K562 (cell line): ENCODE measurements around the gene AFAP1. TPM values are rescaled to one million over a fixed set of nuclear protein-coding genes. Genes with fewer than 3 reads are reported as not detected.

Source experiments
- ATF7 ChIP-seq: fragments of 450-650 bp; IDR thresholded peaks from 2 replicates; pipeline ENCODE4 v1.7.1; 2014; ENCODE audit warnings: mild to moderate bottlenecking, moderate library complexity
- CBX8 ChIP-seq: fragments of 200-600 bp; sonication (generic); IDR thresholded peaks from 2 replicates; pipeline ENCODE4 v1.6.1; 2012; ENCODE audit warnings: borderline replicate concordance, mixed run types, low read depth, mild to moderate bottlenecking, moderate library complexity, mixed read lengths, low read length, control low read depth, inconsistent platforms; ENCODE audit not compliant: poor library complexity, severe bottlenecking; ENCODE audit errors: extremely low read depth
- CTCF ChIP-seq, 3 experiments: IDR thresholded peaks in 2 of 3; conservative IDR thresholded peaks in 1 of 3; 2 replicates each; pipeline ENCODE4 v1.5.1; 2011 to 2012; ENCODE audit warnings: low read length in 3 of 3, mild to moderate bottlenecking in 3 of 3, control low read depth in 2 of 3, improper control_type of control experiment in 1 of 3, inconsistent platforms in 1 of 3, low read depth in 1 of 3, mixed read lengths in 1 of 3, moderate library complexity in 1 of 3; ENCODE audit not compliant: insufficient read depth in 2 of 3
- CXXC5 ChIP-seq: fragments of 250-450 bp; sonication (Bioruptor Pico); IDR thresholded peaks from 2 replicates; pipeline ENCODE4 v1.8.0; 2022; ENCODE audit warnings: inconsistent platforms, mild to moderate bottlenecking, moderate library complexity
- MEIS2 ChIP-seq: fragments of 450-650 bp; IDR thresholded peaks from 2 replicates; pipeline ENCODE4 v1.6.1; 2014; ENCODE audit warnings: mild to moderate bottlenecking; ENCODE audit not compliant: partially characterized antibody
- MGA ChIP-seq: fragments of 450-650 bp; IDR thresholded peaks from 2 replicates; pipeline ENCODE4 v1.6.1; 2016; ENCODE audit warnings: mild to moderate bottlenecking, moderate library complexity
- NR4A1 ChIP-seq, 2 experiments: fragments of 250-450 bp in 1 of 2; fragments of 450-650 bp in 1 of 2; sonication (Bioruptor Pico) in 1 of 2; IDR thresholded peaks; 2 replicates each; pipeline versions ENCODE4 v1.4.0 to v1.6.1; 2016 to 2020; ENCODE audit warnings: mild to moderate bottlenecking in 2 of 2, missing compliant biosample characterization in 1 of 2, missing genetic modification characterization in 1 of 2, moderate library complexity in 1 of 2
- RB1 ChIP-seq: fragments of 450-650 bp; IDR thresholded peaks from 2 replicates; pipeline ENCODE4 v1.6.1; 2017; ENCODE audit warnings: low read depth, mild to moderate bottlenecking
- SREBF2 ChIP-seq: sonication (generic); formaldehyde crosslinking; IDR thresholded peaks from 2 replicates; pipeline ENCODE4 v1.4.0; 2020; ENCODE audit warnings: mild to moderate bottlenecking, missing genetic modification reagents
- STAT5A ChIP-seq: IDR thresholded peaks from 2 replicates; pipeline ENCODE4 v1.6.1; 2012; ENCODE audit warnings: low read length, inconsistent platforms, borderline replicate concordance
- TEAD4 ChIP-seq, 2 experiments: sonication (generic) in 1 of 2; formaldehyde crosslinking in 1 of 2; IDR thresholded peaks; 2 replicates each; pipeline versions ENCODE4 v1.6.1 to v1.8.0; 2012 to 2022; ENCODE audit warnings: borderline replicate concordance in 1 of 2, inconsistent platforms in 1 of 2, low read length in 1 of 2, mild to moderate bottlenecking in 1 of 2, missing genetic modification reagents in 1 of 2
- THAP7 ChIP-seq: fragments of 250-450 bp; sonication (Bioruptor Pico); IDR thresholded peaks from 2 replicates; pipeline ENCODE4 v1.5.0; 2021
- ZNF583 ChIP-seq: fragments of 250-450 bp; sonication (Bioruptor Pico); IDR thresholded peaks from 2 replicates; pipeline ENCODE4 v1.4.0; 2020
- ZNF589 ChIP-seq: fragments of 200-800 bp; sonication (Bioruptor generic); IDR thresholded peaks from 2 replicates; pipeline ENCODE4 v1.6.1; 2016; ENCODE audit warnings: low read depth, missing genetic modification characterization, missing compliant biosample characterization
- polyA plus RNA-seq, 8 experiments: library from polyadenylated mRNA; depleted of rRNA in 4 of 8; stranded (reverse) in 5 of 8; unstranded in 3 of 8; fragments of >200 nt; fragmentation: Nextera tagmentation in 2 of 8; fragmentation: Illumina TruSeq in 1 of 8; extraction: Ambion mirVana in 2 of 8; extraction: Trizol in 1 of 8; gene quantifications; 2 replicates each; pipeline versions ENCODE4 v1.2.1 to v1.2.3, GENCODE V29; 2011 to 2014; ENCODE audit warnings: inconsistent platforms in 1 of 8, missing spikeins in 1 of 8
- total RNA-seq, 7 experiments: library from RNA; depleted of rRNA in 6 of 7; stranded (reverse); fragments of >200 nt in 6 of 7; fragmentation: Illumina TruSeq in 2 of 7; extraction: Trizol in 2 of 7; gene quantifications; 2 replicates each; pipeline versions ENCODE4 v1.2.1 to v1.2.3, GENCODE V29; 2011 to 2021; ENCODE audit warnings: low replicate concordance in 1 of 7

The AFAP1 gene
- total and polyA plus RNA-seq, 9 of the 15 experiments (the other 6 are each of a cell fraction or from before 2014, with no cell fraction given) = 0.07 to 0.42 (median 0.12) TPM; not detected in 1

- TF ChIP-seq MGA (no peak), ZNF589 (CRISPR knock-in tag) (no peak), RB1 (no peak), TEAD4 (IDR thresholded peaks at IDR 0.05; ENCODE audit: low read length) (peak; percentile 86), TEAD4 (CRISPR knock-in tag; IDR thresholded peaks at IDR 0.05; ENCODE audit: borderline replicate concordance) (no peak), ZNF583 (CRISPR knock-in tag) (no peak), THAP7 (CRISPR knock-in tag) (no peak), CBX8 (no peak), CTCF (IDR thresholded peaks at IDR 0.05 in 2 of 3, conservative IDR thresholded peaks at IDR 0.05 in 1 of 3; ENCODE audit: insufficient read depth in 2 of 3, low read depth in 1 of 3, low read length in 3 of 3) (no peak), MEIS2 (peak; percentile 60), CXXC5 (peak; percentile 26), SREBF2 (CRISPR knock-in tag) (no peak), NR4A1 (CRISPR knock-in tag; IDR thresholded peaks at IDR 0.05) (no peak), NR4A1 (tag; IDR thresholded peaks at IDR 0.05) (no peak), STAT5A (peak; percentile 32; the same call in 1 of the 2 replicates), ATF7 (peak; percentile 58)
Measured at GRCh38 chr4:7831330-7831729, 108.3 kb downstream of the AFAP1 start (continued).
